WTC11 (cell line): ENCODE results near the gene TCF12.

ENCODE experiments used
- ATF1 ChIP-seq: sonication (generic); formaldehyde crosslinking; IDR thresholded peaks from 2 replicates; pipeline ENCODE4 v1.8.1; 2023; ENCODE audit warnings: mild to moderate bottlenecking, moderate library complexity, missing genetic modification reagents
- CBFB ChIP-seq: sonication (generic); formaldehyde crosslinking; IDR thresholded peaks from 2 replicates; pipeline ENCODE4 v1.8.1; 2022; ENCODE audit warnings: mild to moderate bottlenecking, low read depth, missing genetic modification reagents
- CREB1 ChIP-seq: sonication (generic); formaldehyde crosslinking; IDR thresholded peaks from 2 replicates; pipeline ENCODE4 v1.8.0; 2023; ENCODE audit warnings: mild to moderate bottlenecking, missing genetic modification reagents
- EMX1 ChIP-seq: fragments of 250-450 bp; sonication (Bioruptor Pico); IDR thresholded peaks from 2 replicates; pipeline ENCODE4 v1.8.0; 2021; ENCODE audit warnings: mild to moderate bottlenecking
- FOXJ3 ChIP-seq: sonication (generic); formaldehyde crosslinking; IDR thresholded peaks from 2 replicates; pipeline ENCODE4 v1.9.0; 2021; ENCODE audit warnings: missing genetic modification reagents, mild to moderate bottlenecking, borderline replicate concordance
- JUN ChIP-seq: sonication (generic); formaldehyde crosslinking; IDR thresholded peaks from 2 replicates; pipeline ENCODE4 v1.8.0; 2023; ENCODE audit warnings: mild to moderate bottlenecking, missing genetic modification reagents
- NFATC4 ChIP-seq: fragments of 250-450 bp; sonication (Bioruptor Pico); IDR thresholded peaks from 2 replicates; pipeline ENCODE4 v1.9.0; 2021; ENCODE audit warnings: mild to moderate bottlenecking
- SMAD4 ChIP-seq: sonication (generic); formaldehyde crosslinking; IDR thresholded peaks from 2 replicates; pipeline ENCODE4 v1.8.0; 2022; ENCODE audit warnings: mild to moderate bottlenecking, missing genetic modification reagents
- TEAD4 ChIP-seq: sonication (generic); formaldehyde crosslinking; IDR thresholded peaks from 2 replicates; pipeline ENCODE4 v1.8.0; 2022; ENCODE audit warnings: mild to moderate bottlenecking, missing genetic modification reagents
- TF ChIP-seq, protein P1 (sequence below): fragments of 200-600 bp; IDR thresholded peaks from 2 replicates; pipeline ENCODE4 v1.8.0; 2022; ENCODE audit warnings: antibody characterized with exemption
- TF ChIP-seq, protein P2 (sequence below): sonication (generic); formaldehyde crosslinking; IDR thresholded peaks from 2 replicates; pipeline ENCODE4 v1.8.0; 2022; ENCODE audit warnings: mild to moderate bottlenecking, missing genetic modification reagents
- TF ChIP-seq, protein P3 (sequence below): sonication (generic); formaldehyde crosslinking; IDR thresholded peaks from 2 replicates; pipeline ENCODE4 v1.8.0; 2022; ENCODE audit warnings: mild to moderate bottlenecking, missing genetic modification reagents
- TF ChIP-seq, protein P4 (sequence below): sonication (generic); formaldehyde crosslinking; IDR thresholded peaks from 2 replicates; pipeline ENCODE4 v1.8.1; 2022; ENCODE audit warnings: low read depth, missing genetic modification reagents, borderline replicate concordance

DNA sequence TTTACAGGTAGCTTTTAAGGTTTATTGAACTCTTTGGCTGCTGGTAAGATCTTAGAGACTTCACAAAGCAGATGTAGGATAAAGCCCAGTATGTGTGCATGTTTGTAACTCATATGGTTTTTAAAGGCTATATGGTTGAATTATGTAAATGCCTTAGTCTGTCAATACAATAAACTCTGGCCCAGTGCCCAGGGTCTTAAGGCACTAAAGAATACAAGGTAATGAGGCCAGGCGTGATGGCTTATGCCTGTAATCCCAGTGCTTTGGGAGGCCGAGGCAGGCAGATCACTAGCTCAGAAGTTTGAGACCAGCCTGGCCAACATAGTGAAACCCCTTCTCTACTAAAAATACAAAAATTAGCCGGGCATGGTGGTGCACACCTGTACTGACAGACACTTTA lies 287.6 kb downstream of the TCF12 start:
- no peak for TF ChIP-seq SMAD4 (CRISPR knock-in tag)
- TF ChIP-seq, protein P1, sequence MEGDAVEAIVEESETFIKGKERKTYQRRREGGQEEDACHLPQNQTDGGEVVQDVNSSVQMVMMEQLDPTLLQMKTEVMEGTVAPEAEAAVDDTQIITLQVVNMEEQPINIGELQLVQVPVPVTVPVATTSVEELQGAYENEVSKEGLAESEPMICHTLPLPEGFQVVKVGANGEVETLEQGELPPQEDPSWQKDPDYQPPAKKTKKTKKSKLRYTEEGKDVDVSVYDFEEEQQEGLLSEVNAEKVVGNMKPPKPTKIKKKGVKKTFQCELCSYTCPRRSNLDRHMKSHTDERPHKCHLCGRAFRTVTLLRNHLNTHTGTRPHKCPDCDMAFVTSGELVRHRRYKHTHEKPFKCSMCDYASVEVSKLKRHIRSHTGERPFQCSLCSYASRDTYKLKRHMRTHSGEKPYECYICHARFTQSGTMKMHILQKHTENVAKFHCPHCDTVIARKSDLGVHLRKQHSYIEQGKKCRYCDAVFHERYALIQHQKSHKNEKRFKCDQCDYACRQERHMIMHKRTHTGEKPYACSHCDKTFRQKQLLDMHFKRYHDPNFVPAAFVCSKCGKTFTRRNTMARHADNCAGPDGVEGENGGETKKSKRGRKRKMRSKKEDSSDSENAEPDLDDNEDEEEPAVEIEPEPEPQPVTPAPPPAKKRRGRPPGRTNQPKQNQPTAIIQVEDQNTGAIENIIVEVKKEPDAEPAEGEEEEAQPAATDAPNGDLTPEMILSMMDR, result no peak
- TF ChIP-seq, protein P2, sequence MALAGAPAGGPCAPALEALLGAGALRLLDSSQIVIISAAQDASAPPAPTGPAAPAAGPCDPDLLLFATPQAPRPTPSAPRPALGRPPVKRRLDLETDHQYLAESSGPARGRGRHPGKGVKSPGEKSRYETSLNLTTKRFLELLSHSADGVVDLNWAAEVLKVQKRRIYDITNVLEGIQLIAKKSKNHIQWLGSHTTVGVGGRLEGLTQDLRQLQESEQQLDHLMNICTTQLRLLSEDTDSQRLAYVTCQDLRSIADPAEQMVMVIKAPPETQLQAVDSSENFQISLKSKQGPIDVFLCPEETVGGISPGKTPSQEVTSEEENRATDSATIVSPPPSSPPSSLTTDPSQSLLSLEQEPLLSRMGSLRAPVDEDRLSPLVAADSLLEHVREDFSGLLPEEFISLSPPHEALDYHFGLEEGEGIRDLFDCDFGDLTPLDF, result no peak
- TF ChIP-seq, protein P3, sequence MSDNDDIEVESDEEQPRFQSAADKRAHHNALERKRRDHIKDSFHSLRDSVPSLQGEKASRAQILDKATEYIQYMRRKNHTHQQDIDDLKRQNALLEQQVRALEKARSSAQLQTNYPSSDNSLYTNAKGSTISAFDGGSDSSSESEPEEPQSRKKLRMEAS (CRISPR knock-in tag), result no peak
- no peak for TF ChIP-seq ATF1 (CRISPR knock-in tag)
- TF ChIP-seq NFATC4, result no peak
- TF ChIP-seq JUN (CRISPR knock-in tag), result no peak
- no peak for TF ChIP-seq TEAD4
- no peak for TF ChIP-seq CBFB (CRISPR knock-in tag)
- no peak for TF ChIP-seq EMX1
- TF ChIP-seq FOXJ3, result no peak
- TF ChIP-seq CREB1 (CRISPR knock-in tag), result no peak
- TF ChIP-seq, protein P4, sequence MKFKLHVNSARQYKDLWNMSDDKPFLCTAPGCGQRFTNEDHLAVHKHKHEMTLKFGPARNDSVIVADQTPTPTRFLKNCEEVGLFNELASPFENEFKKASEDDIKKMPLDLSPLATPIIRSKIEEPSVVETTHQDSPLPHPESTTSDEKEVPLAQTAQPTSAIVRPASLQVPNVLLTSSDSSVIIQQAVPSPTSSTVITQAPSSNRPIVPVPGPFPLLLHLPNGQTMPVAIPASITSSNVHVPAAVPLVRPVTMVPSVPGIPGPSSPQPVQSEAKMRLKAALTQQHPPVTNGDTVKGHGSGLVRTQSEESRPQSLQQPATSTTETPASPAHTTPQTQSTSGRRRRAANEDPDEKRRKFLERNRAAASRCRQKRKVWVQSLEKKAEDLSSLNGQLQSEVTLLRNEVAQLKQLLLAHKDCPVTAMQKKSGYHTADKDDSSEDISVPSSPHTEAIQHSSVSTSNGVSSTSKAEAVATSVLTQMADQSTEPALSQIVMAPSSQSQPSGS, result no peak
